GM10248 (cell line): Measurements from ENCODE around the gene TREM2.
"Not testable (repeated sequence)": the region's sequence is repeated elsewhere in the genome, so short reads cannot be mapped to it uniquely, and the experiment has no call there.

Experiments used
- CTCF ChIA-PET: fragments of 300-600 bp; sonication (Branson Sonifier 250); formaldehyde crosslinking; extraction: SDS; loops from one replicate; lab custom pipeline; 2021; ENCODE audit warnings: antibody characterized with exemption; lab: Yijun Ruan, JAX
- POLR2A ChIA-PET: fragments of 350-650 bp; sonication (Branson Sonifier 250); formaldehyde crosslinking; extraction: SDS; loops from one replicate; lab custom pipeline; 2020; ENCODE audit warnings: antibody characterized with exemption; lab: Yijun Ruan, JAX
- DNase-seq: peaks from one replicate; pipeline ENCODE4 v3.0.0; 2012; ENCODE audit errors: extremely low spot score
- CTCF ChIP-seq: IDR thresholded peaks from 2 replicates; pipeline ENCODE4 v1.5.1; 2012; ENCODE audit warnings: mild to moderate bottlenecking, low read depth; ENCODE audit errors: extremely low read depth, missing control alignments, control extremely low read depth

Gene TREM2

GRCh38 chr6:41125282-41125681 is 37.6 kb downstream of the TREM2 start:
- no peak for DNase-seq
- ChIA-PET POLR2A (no interaction called here), CTCF (interaction anchor here (0.7 to 2.1 kb wide), 4 partner anchors 21 to 153 kb away, joined by 3 to 11 read pairs (median 3); no protein-coding TSS in a partner anchor)
- no peak for TF ChIP-seq CTCF

GRCh38 chr6:41122918-41123317 is 40.0 kb downstream of the TREM2 start:
- no peak for TF ChIP-seq CTCF
- no peak for DNase-seq
- POLR2A ChIA-PET: no interaction called here
- CTCF ChIA-PET: no interaction called here

GRCh38 chr6:41122373-41122772 is 40.5 kb downstream of the TREM2 start:
- no peak for DNase-seq
- ChIA-PET CTCF (no interaction called here), POLR2A (no interaction called here)
- no peak for TF ChIP-seq CTCF

GRCh38 chr6:41120058-41120457 is 42.9 kb downstream of the TREM2 start:
- no peak for TF ChIP-seq CTCF
- POLR2A ChIA-PET: no interaction called here
- CTCF ChIA-PET: interaction anchor here (0.9 to 1.3 kb wide), 4 partner anchors 14 to 28 kb away, joined by 3 to 4 read pairs (median 4); no protein-coding TSS in a partner anchor
- no peak for DNase-seq

- ChIA-PET POLR2A (no interaction called here), CTCF (interaction anchor here (1.3 kb wide), 1 partner anchor 17 kb away, joined by 3 read pairs; no protein-coding TSS in a partner anchor)
- TF ChIP-seq CTCF: no peak
- no peak for DNase-seq
Observed at GRCh38 chr6:41119508-41119907, 43.4 kb downstream of the TREM2 start.

- DNase-seq, POLR2A ChIA-PET, CTCF ChIA-PET: not testable (repeated sequence)
Observed at GRCh38 chr6:41115027-41115426, 47.9 kb downstream of the TREM2 start.

GRCh38 chr6:41111017-41111416 is 51.9 kb downstream of the TREM2 start:
- ChIA-PET POLR2A (no interaction called here), CTCF (interaction anchor here (1.2 kb wide), 2 partner anchors 18 to 36 kb away, joined by 3 to 4 read pairs; no protein-coding TSS in a partner anchor)
- DNase-seq: no peak
- TF ChIP-seq CTCF: no peak
